Subcutaneous adipose tissue (tissue), 4 donors: Measurements from ENCODE around the gene GRID1. TPM values are rescaled to one million over a fixed set of nuclear protein-coding genes. Genes with fewer than 3 reads are reported as not detected.

Experiments used
- total RNA-seq, 4 donors: library from RNA; depleted of rRNA; stranded (reverse); fragments of >200 nt; gene quantifications; one replicate each; pipeline ENCODE4 v1.1.0, GENCODE V29; 2016
- TF ChIP-seq, protein P1 (sequence below): fragments of 450-650 bp; IDR thresholded peaks from one replicate; pipeline ENCODE4 v1.5.1; 2016; ENCODE audit warnings: low read depth, mild to moderate bottlenecking, control low read depth, antibody characterized with exemption, moderate library complexity

The GRID1 gene
- total RNA-seq, 4 donors from 2014 or later, result 0.49 to 2.0 (median 1.1) TPM

DNA sequence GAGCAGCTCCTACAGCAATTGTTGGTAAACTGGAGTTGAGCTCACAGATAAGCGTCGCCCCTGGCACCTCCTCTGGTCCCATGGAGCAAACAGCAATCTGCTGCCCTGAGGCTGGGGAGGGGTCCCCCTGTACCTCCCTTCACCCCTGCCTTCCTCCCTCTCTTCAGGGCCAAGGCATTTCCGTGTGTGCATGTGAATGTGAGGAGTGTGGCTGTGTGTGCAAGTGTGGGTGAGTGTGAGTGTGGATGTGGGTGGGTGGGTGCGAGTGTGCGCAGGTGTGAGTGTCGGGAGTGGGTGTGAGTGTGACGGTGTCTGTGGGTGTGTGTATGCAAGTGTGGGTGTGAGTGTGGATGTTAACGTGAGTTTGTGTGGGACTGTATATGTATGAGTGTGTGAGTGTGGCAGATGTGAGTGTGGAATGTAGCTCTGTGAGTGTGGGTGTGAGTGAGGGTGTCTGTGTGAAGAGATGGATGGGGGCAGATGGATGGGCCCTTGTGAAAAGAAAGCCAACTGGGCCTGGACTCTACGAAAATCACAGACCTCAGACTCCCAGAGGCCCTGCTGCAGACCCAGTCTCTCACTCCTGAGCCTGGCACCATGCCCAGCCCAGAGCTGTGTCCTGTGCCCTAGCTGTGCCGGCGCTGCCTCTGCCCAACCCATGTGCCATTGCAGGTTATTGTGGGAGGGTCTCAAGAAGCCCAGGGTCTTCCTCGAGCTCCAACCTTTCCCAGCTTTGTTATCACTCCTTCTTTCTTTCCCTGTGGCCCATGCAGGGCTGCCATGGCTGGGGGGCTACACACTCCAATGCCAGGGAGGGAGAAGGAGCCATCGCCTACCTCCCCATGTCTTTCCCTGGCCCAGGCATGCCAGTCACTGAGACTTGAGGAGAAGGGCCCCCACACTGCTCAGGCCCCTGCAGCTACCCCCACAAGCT, 73.9 kb downstream of the GRID1 start:
- TF ChIP-seq, protein P1, sequence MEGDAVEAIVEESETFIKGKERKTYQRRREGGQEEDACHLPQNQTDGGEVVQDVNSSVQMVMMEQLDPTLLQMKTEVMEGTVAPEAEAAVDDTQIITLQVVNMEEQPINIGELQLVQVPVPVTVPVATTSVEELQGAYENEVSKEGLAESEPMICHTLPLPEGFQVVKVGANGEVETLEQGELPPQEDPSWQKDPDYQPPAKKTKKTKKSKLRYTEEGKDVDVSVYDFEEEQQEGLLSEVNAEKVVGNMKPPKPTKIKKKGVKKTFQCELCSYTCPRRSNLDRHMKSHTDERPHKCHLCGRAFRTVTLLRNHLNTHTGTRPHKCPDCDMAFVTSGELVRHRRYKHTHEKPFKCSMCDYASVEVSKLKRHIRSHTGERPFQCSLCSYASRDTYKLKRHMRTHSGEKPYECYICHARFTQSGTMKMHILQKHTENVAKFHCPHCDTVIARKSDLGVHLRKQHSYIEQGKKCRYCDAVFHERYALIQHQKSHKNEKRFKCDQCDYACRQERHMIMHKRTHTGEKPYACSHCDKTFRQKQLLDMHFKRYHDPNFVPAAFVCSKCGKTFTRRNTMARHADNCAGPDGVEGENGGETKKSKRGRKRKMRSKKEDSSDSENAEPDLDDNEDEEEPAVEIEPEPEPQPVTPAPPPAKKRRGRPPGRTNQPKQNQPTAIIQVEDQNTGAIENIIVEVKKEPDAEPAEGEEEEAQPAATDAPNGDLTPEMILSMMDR, result no peak

DNA sequence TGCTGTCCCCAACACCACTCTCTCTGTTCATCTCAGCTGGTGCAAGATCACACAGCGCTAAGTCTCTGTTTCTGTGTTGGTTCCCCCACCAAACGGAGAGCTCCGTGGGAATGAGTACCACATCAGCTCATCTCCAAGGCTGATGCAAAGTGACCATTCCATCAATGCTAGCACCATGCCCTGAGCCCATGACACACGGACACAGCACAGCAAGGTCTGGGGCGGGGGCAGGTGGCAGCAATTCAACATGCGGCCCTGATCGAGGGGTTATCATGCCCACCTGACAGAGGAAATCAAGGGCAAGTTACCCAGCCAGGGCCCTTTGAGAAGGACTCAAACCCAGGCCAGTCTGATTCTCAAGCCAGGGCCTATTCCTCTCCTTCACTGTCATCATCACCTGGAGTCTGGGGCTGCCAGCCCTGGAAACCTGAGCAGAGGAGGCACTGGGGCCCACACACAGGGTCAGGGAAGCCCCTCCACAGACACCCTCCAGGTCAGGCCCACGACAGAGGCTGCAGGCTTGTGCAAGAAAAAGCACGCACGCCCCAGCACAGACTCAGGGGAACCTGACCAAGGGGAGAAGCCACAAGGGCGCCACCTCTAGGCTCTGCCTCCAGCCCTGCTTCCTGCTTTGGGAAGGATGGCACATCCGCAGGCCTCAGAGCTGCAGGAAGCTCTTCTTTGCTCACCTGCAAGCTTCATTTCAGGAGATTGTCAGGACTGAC, 74.8 kb downstream of the GRID1 start:
- TF ChIP-seq, protein P1, result no peak

DNA sequence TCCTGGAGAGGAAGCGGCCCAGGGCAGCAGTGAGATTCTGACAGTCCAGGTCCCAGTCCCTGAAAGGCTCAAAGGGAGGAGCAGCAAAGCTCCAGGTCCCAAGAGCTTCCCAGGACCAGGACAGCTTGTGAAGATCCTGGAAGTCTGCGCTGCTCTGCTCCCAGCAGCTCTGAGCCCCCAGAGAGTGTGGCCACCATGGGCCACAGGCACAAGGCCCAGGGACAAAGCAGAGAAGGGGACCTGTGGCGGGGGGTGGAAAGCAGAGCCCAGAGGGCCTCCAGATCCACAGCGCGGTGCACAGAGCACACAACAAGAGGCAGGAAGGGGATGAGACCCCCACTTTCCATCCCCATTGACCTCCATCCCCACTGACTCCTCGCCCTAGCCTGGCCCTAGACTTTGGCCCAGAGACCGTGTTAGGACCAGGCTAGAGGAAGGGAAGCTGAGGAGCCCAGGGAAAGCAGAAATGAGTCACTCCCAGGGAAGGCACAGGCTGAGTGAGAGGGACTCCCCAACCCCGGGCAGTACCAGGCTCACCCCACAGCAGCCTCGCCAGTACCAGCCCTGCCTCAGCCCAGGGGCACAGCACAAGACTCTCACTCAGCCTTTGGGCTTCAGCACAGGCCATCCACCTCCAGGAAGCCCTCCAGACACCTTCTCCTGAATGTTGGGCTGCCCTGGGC, 75.5 kb downstream of the GRID1 start:
- TF ChIP-seq, protein P1, result no peak

DNA sequence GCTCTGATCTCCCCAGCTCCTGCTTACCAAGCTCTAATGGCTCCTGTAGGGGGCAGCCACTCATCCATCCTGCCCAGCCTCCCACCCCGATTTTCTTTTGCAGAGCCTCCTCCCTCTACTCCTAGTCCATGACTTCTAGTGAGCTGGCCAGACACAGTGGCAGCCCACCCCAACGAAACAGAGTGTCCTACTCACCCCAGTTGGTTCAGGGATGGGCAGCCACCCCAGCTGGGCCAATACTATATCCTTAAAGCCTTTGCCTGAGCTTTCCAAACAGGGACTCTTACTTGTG, 77.1 kb downstream of the GRID1 start:
- TF ChIP-seq, protein P1, result no peak

DNA sequence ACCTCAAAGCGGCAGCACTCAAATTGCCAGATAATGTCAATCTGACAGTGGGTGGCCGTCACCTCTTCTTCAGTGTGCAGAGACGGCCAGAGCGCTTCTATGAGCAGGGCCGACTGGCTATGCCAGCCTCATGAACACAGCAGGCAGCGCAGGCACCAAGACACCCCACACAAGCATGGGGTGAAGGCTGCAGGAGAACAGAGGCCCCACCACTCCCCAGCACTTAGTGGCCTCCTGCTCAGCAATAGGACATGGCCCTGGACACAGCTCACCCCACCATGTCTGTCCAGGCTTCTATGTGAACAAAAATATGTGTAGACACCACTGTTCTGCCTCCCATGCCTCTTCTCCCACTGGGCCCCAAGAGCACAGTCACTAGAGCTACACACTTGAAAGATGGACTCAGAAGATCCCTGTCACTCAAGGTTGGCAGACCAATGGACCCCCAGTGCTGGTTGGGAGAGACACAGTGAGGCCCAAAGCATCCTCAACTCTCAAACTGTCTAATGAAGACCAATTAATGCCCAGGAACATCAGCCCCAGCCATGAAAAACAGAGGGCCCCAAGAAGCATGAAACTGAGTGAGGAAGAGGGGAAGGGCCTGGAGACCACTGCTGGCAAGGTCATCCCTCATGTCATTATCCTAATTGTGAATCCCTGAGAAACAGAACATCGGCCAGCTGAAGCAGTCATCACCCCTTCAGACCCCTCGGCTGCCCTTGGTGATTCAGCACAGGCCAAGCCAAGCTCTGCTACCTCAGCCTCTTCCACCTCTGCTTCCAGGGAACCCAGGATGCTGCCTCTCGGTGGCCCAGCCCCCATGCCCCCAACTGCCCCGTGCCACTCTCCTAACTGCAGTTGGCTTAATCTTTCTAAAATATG, 77.7 kb downstream of the GRID1 start:
- TF ChIP-seq, protein P1, result no peak

DNA sequence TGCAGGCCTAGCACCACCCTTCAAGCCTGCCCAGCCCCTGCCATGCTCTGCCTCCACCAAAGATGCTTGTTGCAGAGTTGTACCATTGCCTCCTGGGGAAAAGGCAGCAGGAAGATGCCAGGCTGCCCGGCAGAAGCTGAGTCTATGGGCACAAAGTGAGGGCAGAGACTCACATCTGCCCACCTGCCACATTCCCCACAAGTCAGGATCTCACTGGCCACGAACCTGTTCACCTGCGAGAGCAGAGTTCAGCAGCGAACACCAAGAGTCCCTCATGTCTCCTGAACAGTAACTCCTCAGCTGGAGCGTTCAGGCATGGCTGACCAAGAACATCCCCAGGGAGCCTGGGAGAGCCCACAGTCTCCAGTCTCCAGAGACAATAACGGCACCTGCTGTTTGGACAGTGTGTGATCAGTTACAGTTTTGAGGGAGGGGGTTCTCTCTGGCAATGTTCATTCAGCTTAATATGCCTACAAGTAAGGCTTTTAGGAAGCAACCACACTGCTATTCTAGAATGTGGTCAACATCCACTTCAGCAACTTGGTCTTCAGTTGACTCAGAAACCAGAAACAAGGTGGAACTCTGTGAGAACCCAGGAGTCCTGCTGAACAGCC, 78.5 kb downstream of the GRID1 start:
- TF ChIP-seq, protein P1, result no peak
